ENCODE data around the gene SPDEF. TPM values are rescaled to one million over a fixed set of nuclear protein-coding genes. Genes with fewer than 3 reads are reported as not detected.

SPDEF gene
- total and polyA plus RNA-seq, 10 of the 15 experiments (the other 5 are each of a cell fraction or from before 2014, with no cell fraction given), result not detected

DNA sequence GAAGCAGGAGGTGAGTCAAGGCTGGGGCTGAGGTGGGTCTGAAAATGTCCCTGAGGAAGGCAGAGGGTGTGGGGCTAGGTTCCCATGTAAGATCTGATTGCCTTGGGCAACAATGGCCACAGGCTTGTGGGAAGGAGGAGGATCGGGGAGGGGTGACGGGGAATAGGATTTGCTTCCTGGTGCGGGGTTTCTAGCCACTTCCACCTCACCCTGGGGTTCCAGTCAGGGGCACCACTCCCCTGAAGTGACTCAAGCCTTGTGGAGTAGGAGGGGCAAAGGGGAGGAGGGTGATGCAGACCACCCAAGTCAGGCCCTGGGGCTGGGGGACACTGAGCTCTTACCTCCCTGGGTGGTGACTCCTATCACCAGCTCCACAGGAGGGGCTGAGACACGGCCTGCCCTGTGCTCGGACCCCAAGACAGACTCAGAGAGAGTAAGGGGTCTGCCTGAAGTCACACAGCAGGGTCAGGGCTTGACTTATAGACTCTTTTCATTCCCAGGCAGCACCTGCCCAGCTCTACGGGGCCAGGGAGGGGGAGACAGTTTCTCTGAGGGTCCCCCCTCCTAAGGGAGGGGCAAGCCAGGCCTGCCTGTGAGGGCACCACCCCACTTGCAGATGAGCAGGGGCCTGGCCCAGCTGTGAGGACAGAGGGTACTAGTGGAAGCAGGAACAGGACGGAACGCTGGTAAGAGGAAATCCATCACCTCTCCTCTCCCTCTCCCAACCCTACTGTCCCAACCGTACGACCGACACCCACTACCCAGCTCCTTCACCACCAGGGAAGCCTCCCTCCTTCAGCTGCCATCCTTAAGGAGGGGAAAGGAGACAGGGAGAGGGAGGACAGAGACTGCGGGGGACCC is 12.4 kb upstream of the SPDEF start:
- Histone ChIP-seq H3K9me3 (replicated peaks; ENCODE audit: control insufficient read depth, insufficient read depth, low read length) (no peaks in the 10 kb centered on the region), H3K4me2 (ENCODE audit: control insufficient read depth, insufficient read depth) (no peak overlapping the region), H3K27ac (ENCODE audit: control insufficient read depth, insufficient read depth) (no peak overlapping the region), H3K36me3 (ENCODE audit: control insufficient read depth in 2 of 2, insufficient read depth in 2 of 2, low read length in 1 of 2) (no peaks in the 10 kb centered on the region), H3K4me3 (no peak overlapping the region), H3K79me2 (ENCODE audit: control insufficient read depth, insufficient read depth, low read length) (no peaks in the 10 kb centered on the region), H3K9ac (ENCODE audit: control insufficient read depth, insufficient read depth, low read length) (no peak overlapping the region), H2AFZ (ENCODE audit: control insufficient read depth, low read depth, low read length) (no peak overlapping the region), H3K4me1 (ENCODE audit: control insufficient read depth, insufficient read depth, low read length) (no peaks in the 10 kb centered on the region), H3K27me3 (replicated peaks in 1 of 2; ENCODE audit: control insufficient read depth in 2 of 2, insufficient read depth in 2 of 2, low read length in 1 of 2) (no peaks in the 10 kb centered on the region), H4K20me1 (ENCODE audit: control insufficient read depth, insufficient read depth) (no peaks in the 10 kb centered on the region)
- DNase-seq (ENCODE audit: low read depth, low spot score), result no peak
- POLR2A ChIA-PET, result no interaction called here
- no peak for FAIRE-seq
- TF ChIP-seq ESRRA (IDR thresholded peaks at IDR 0.05; ENCODE audit: low read length), result no peak
- TF ChIP-seq CHD1 (IDR thresholded peaks at IDR 0.05; ENCODE audit: low read depth, low read length), result no peak
- TF ChIP-seq ETV6 (conservative IDR thresholded peaks at IDR 0.05 in 1 of 2, IDR thresholded peaks at IDR 0.05 in 1 of 2; ENCODE audit: borderline replicate concordance in 1 of 2, low read depth in 1 of 2), result no peak
- TF ChIP-seq ZBTB40 (IDR thresholded peaks at IDR 0.05; ENCODE audit: borderline replicate concordance), result no peak
- TF ChIP-seq EZH2 (IDR thresholded peaks at IDR 0.05; ENCODE audit: borderline replicate concordance, control insufficient read depth, low read depth, low read length), result no peak
- no peak for TF ChIP-seq NRF1 (conservative IDR thresholded peaks at IDR 0.05; ENCODE audit: low read depth, low read length)
- in situ Hi-C loops (cut with MboI) (no loop called here), intact Hi-C loops (cut with micrococcal nuclease; ENCODE audit: unreplicated experiment) (no loop called here)
- WGBS (ENCODE audit: insufficient coverage, insufficient replicate concordance, low lambda C conversion rate, missing lambda C conversion rate), result 34% methylated on average over 10 of the region's 12 CpGs
- RAD21 ChIA-PET (ENCODE audit: unreplicated experiment), result interaction anchor here (0.7 to 1.3 kb wide), 2 partner anchors 71 to 334 kb away, joined by 3 read pairs; no protein-coding TSS in a partner anchor
- SMC1A ChIA-PET (ENCODE audit: uncharacterized antibody, unreplicated experiment), result no interaction called here
- ATAC-seq, result no peak; the same call in 2 of the 3 replicates
- BruUV-seq (replicated peaks), result no TSS peak
- CTCF ChIA-PET, result no interaction called here

Data from GM12878 (cell line).